HG02623 (cell line): ENCODE data around the gene MCCC1.
"Not testable (repeated sequence)": the region's sequence is repeated elsewhere in the genome, so short reads cannot be mapped to it uniquely, and the experiment has no call there.

Experiments used
- ATAC-seq: cut with Tn5 transposase; IDR thresholded peaks from one replicate; pipeline ENCODE4 v1.9.1; 2021; ENCODE audit warnings: moderate library complexity; ENCODE audit not compliant: unreplicated experiment

Gene MCCC1

GRCh38 chr3:183099026-183099837 lies at the start of gene MCCC1:
TSS of gene MCCC1 (minus strand) at chr3:183099496. CDS start at chr3:183099440, 56 bp downstream.
- peak; percentile 99 for ATAC-seq

GRCh38 chr3:183148056-183148455 lies 48.8 kb upstream of the MCCC1 start:
- no peak for ATAC-seq

- no peak for ATAC-seq
These were observed 45.1 kb upstream of the MCCC1 start for GRCh38 chr3:183144363-183144762.

- no peak for ATAC-seq
These were observed 42.9 kb upstream of the MCCC1 start for GRCh38 chr3:183142199-183142598.

GRCh38 chr3:183134844-183135243 lies 35.5 kb upstream of the MCCC1 start:
- ATAC-seq: no peak

- ATAC-seq: no peak
These were observed 33.1 kb upstream of the MCCC1 start for GRCh38 chr3:183132409-183132808.

GRCh38 chr3:183131735-183132134 lies 32.4 kb upstream of the MCCC1 start:
- no peak for ATAC-seq

- ATAC-seq: no peak
These were observed 32.0 kb upstream of the MCCC1 start for GRCh38 chr3:183131186-183131725.

- no peak for ATAC-seq
These were observed 29.9 kb upstream of the MCCC1 start for GRCh38 chr3:183129243-183129642.

GRCh38 chr3:183128709-183129108 lies 29.4 kb upstream of the MCCC1 start:
- ATAC-seq: no peak

- no peak for ATAC-seq
These were observed 24.6 kb upstream of the MCCC1 start for GRCh38 chr3:183123891-183124290.

GRCh38 chr3:183122257-183122932 lies 23.1 kb upstream of the MCCC1 start:
- ATAC-seq: no peak

- no peak for ATAC-seq
These were observed 21.4 kb upstream of the MCCC1 start for GRCh38 chr3:183120538-183121215.

GRCh38 chr3:183117056-183117455 lies 17.8 kb upstream of the MCCC1 start:
- ATAC-seq: no peak

GRCh38 chr3:183116025-183116614 lies 16.8 kb upstream of the MCCC1 start:
- ATAC-seq: peak; percentile 81

GRCh38 chr3:183114384-183115178 lies 15.3 kb upstream of the MCCC1 start:
- no peak for ATAC-seq

- ATAC-seq: not testable (repeated sequence)
These were observed 10.6 kb upstream of the MCCC1 start for GRCh38 chr3:183109847-183110246.

GRCh38 chr3:183108470-183108869 lies 9.2 kb upstream of the MCCC1 start:
- ATAC-seq: no peak

- ATAC-seq: no peak
These were observed 8.7 kb upstream of the MCCC1 start for GRCh38 chr3:183108001-183108449.

GRCh38 chr3:183107372-183107771 lies 8.1 kb upstream of the MCCC1 start:
- ATAC-seq: not testable (repeated sequence)
